MCF 10A (cell line): ENCODE data around the gene MYRIP. TPM values are rescaled to one million over a fixed set of nuclear protein-coding genes. Genes with fewer than 3 reads are reported as not detected.

Source experiments
- BruUV-seq: library from RNA; stranded (reverse); fragments of 400-500 nt; replicated peaks from 2 replicates; lab custom pipeline; 2021; lab: Mats Ljungman, UMichigan
- CTCF ChIA-PET: fragments of 300-600 bp; sonication (Branson Sonifier 250); formaldehyde crosslinking; extraction: SDS; loops from one replicate; lab custom pipeline; 2021; ENCODE audit warnings: antibody characterized with exemption, inconsistent platforms; lab: Yijun Ruan, JAX
- POLR2A ChIA-PET: fragments of 300-600, 350-650 bp; sonication (Branson Sonifier 250); formaldehyde crosslinking; extraction: SDS; loops from one replicate; lab custom pipeline; 2020; ENCODE audit warnings: antibody characterized with exemption, inconsistent platforms; lab: Yijun Ruan, JAX
- DNase-seq: peaks from one replicate; pipeline ENCODE4 v3.0.0-alpha.2; 2018; ENCODE audit not compliant: unreplicated experiment
- H3K27ac Mint-ChIP-seq: one replicate; pipeline ENCODE4 v1.8.0; 2022; ENCODE audit warnings: mild to moderate bottlenecking, low read depth, mixed read lengths; ENCODE audit not compliant: unreplicated experiment
- H3K27me3 Mint-ChIP-seq: one replicate; pipeline ENCODE4 v1.8.0; 2022; ENCODE audit warnings: mixed read lengths; ENCODE audit not compliant: insufficient read depth, unreplicated experiment
- H3K36me3 Mint-ChIP-seq: one replicate; pipeline ENCODE4 v1.8.0; 2022; ENCODE audit warnings: mild to moderate bottlenecking, moderate library complexity, mixed read lengths; ENCODE audit not compliant: insufficient read depth, unreplicated experiment
- H3K4me1 Mint-ChIP-seq: one replicate; pipeline ENCODE4 v1.8.0; 2022; ENCODE audit warnings: mixed read lengths; ENCODE audit not compliant: insufficient read depth, unreplicated experiment
- H3K4me3 Mint-ChIP-seq: one replicate; pipeline ENCODE4 v1.8.0; 2022; ENCODE audit warnings: mild to moderate bottlenecking, moderate library complexity, mixed read lengths; ENCODE audit not compliant: unreplicated experiment
- H3K9me3 Mint-ChIP-seq: one replicate; pipeline ENCODE4 v1.8.0; 2022; ENCODE audit warnings: mixed read lengths; ENCODE audit not compliant: unreplicated experiment
- intact Hi-C: fragments of 100-400 bp; cut with micrococcal nuclease; formaldehyde crosslinking; loops from 2 replicates; pipeline ENCODE4 v1.14.1; 2022
- total RNA-seq: library from RNA; stranded (reverse); gene quantifications from 2 replicates; pipeline ENCODE4 v1.2.3, GENCODE V29; 2022
- TF ChIP-seq, protein P1 (sequence below): fragments of 200-600 bp; IDR thresholded peaks from one replicate; pipeline ENCODE4 v1.8.0; 2022; ENCODE audit warnings: antibody characterized with exemption, mild to moderate bottlenecking; ENCODE audit not compliant: unreplicated experiment

Gene MYRIP
- total RNA-seq, 1 experiment from 2014 or later: 0.19 TPM

DNA sequence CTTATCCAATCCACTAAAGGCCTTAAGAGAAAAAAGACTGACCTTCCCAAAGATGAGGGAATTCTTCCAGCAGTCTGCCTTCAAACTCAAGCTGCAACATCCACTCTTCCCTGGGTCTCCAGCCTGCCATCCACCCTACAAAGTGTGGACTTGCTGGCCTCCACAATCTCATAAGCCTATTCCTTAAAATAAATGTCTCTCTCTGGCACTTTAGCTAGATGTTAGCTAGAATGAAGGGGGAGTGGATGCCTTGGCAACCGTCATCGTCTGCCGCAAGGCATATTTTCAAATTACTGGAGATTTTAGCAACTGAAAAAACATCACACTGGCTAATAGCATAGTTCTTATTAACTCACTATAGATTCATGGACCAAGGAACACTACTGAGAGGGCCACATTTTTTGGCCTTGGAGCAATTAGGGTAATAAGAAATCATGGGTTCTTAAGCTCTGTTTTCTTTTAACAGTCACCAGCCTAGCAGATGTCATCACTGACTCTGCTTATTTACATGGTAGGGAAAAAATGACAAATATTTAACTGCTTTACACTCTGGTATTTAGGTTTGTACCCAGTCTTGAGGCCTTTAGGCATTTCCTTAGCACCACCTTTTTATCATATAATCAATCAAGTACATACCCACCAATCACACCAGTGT, 245.3 kb downstream of the MYRIP start:
- peaks cover 15% of the 10 kb centered on the region for H3K9me3 Mint-ChIP-seq
- no peak for DNase-seq
- intact Hi-C loops: no loop called here
- H3K27me3 Mint-ChIP-seq: no peaks in the 10 kb centered on the region
- TF ChIP-seq, protein P1, sequence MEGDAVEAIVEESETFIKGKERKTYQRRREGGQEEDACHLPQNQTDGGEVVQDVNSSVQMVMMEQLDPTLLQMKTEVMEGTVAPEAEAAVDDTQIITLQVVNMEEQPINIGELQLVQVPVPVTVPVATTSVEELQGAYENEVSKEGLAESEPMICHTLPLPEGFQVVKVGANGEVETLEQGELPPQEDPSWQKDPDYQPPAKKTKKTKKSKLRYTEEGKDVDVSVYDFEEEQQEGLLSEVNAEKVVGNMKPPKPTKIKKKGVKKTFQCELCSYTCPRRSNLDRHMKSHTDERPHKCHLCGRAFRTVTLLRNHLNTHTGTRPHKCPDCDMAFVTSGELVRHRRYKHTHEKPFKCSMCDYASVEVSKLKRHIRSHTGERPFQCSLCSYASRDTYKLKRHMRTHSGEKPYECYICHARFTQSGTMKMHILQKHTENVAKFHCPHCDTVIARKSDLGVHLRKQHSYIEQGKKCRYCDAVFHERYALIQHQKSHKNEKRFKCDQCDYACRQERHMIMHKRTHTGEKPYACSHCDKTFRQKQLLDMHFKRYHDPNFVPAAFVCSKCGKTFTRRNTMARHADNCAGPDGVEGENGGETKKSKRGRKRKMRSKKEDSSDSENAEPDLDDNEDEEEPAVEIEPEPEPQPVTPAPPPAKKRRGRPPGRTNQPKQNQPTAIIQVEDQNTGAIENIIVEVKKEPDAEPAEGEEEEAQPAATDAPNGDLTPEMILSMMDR: no peak
- no peak overlapping the region for H3K4me3 Mint-ChIP-seq
- no TSS peak for BruUV-seq
- CTCF ChIA-PET: interaction anchor here (0.6 to 0.7 kb wide), 2 partner anchors 114 to 502 kb away, joined by 3 to 4 read pairs; no protein-coding TSS in a partner anchor
- H3K36me3 Mint-ChIP-seq: peaks cover under 1% of the 10 kb centered on the region
- H3K27ac Mint-ChIP-seq: no peak overlapping the region
- peaks cover 4% of the 10 kb centered on the region for H3K4me1 Mint-ChIP-seq
- POLR2A ChIA-PET: interaction anchor here (0.5 to 2.1 kb wide), 3 partner anchors 8 to 14 kb away, joined by 3 to 19 read pairs (median 3); no protein-coding TSS in a partner anchor

DNA sequence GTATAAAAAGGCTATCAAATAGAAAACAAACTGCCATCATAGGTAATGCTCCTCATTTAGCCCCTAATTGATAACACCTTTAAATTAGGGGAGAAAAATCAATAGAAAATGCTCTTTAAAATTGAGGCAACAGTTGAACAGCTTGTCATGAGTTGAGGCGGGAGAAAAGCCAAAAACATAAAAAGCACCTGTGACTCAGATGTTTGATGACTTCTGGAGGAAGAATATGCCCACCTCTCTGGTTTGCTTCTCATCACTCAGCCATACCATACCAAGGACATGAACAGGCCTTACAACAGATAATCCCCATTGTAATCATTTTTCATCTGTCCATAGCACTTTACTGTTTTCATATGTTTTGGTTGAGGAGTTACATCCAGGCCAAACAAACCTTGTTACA, 246.0 kb downstream of the MYRIP start:
- Mint-ChIP-seq H3K4me1 (peaks cover 4% of the 10 kb centered on the region), H3K36me3 (no peaks in the 10 kb centered on the region), H3K27ac (no peak overlapping the region), H3K27me3 (no peaks in the 10 kb centered on the region), H3K4me3 (no peak overlapping the region), H3K9me3 (peaks cover 14% of the 10 kb centered on the region)
- DNase-seq: no peak
- BruUV-seq: no TSS peak
- TF ChIP-seq, protein P1: no peak
- ChIA-PET CTCF (interaction anchor here (1.3 to 1.6 kb wide), 3 partner anchors 12 to 123 kb away, joined by 3 to 7 read pairs (median 4); no protein-coding TSS in a partner anchor), POLR2A (interaction anchor here (0.6 to 2.1 kb wide), 3 partner anchors 11 to 1788 kb away, joined by 3 to 19 read pairs (median 3); no protein-coding TSS in a partner anchor)
- intact Hi-C loops: no loop called here

DNA sequence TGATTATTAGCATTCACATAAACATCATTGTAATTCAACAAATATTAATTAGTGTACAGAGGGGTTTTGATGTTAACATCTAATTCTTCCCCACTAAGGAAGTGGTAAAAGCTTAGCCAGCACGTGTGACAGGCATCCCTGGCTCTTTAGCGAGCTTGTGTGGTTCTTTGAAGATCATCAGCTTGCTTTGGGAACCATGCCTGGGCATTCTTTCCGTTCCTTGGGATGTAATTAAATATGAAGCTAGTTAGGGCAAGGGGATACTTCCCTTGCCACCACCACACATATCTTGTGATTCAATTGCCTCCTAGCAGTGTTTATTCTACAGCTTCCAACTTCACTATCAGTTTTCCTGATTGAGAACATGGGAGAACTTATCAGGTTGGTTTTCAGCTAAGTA, 246.5 kb downstream of the MYRIP start:
- H3K36me3 Mint-ChIP-seq: no peaks in the 10 kb centered on the region
- CTCF ChIA-PET: interaction anchor here (1.3 to 1.6 kb wide), 4 partner anchors 12 to 513 kb away, joined by 3 to 7 read pairs (median 4); no protein-coding TSS in a partner anchor
- H3K27ac Mint-ChIP-seq: no peak overlapping the region
- intact Hi-C loops: no loop called here
- POLR2A ChIA-PET: interaction anchor here (0.6 to 2.1 kb wide), 4 partner anchors 12 to 1787 kb away, joined by 3 to 19 read pairs (median 4); no protein-coding TSS in a partner anchor
- peaks cover 4% of the 10 kb centered on the region for H3K4me1 Mint-ChIP-seq
- H3K9me3 Mint-ChIP-seq: peaks cover 8% of the 10 kb centered on the region
- H3K27me3 Mint-ChIP-seq: no peaks in the 10 kb centered on the region
- TF ChIP-seq, protein P1: no peak
- BruUV-seq: no TSS peak
- no peak for DNase-seq
- no peak overlapping the region for H3K4me3 Mint-ChIP-seq

DNA sequence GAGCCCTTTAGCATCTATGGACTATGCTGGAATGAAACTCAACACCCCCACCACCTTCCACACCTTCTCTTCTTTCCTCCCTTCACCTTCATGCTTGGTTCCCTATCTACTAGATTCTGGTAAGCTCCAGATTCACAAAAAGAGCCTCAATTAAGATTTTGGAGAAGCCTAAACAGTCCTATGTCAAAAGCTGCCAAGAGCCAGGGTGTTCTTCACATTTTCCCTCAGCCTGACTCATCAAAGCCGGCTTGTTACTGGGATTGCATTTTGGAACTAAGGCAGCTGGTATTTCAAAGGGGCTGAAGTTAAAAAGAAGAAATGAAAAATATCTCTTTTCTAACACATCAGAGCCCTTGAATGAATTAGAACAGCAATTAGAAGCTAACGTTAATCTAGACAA, 247.7 kb downstream of the MYRIP start:
- intact Hi-C loops: no loop called here
- no TSS peak for BruUV-seq
- ChIA-PET POLR2A (interaction anchor here (2.3 kb wide), 1 partner anchor 13 kb away, joined by 8 read pairs; no protein-coding TSS in a partner anchor), CTCF (interaction anchor here (1.6 kb wide), 3 partner anchors 13 to 515 kb away, joined by 4 to 7 read pairs (median 4); no protein-coding TSS in a partner anchor)
- no peak overlapping the region for H3K27ac Mint-ChIP-seq
- H3K4me3 Mint-ChIP-seq: no peak overlapping the region
- H3K36me3 Mint-ChIP-seq: no peaks in the 10 kb centered on the region
- TF ChIP-seq, protein P1: no peak
- no peaks in the 10 kb centered on the region for H3K27me3 Mint-ChIP-seq
- H3K9me3 Mint-ChIP-seq: peaks cover 3% of the 10 kb centered on the region
- peaks cover 4% of the 10 kb centered on the region for H3K4me1 Mint-ChIP-seq
- no peak for DNase-seq
